Measurements from ENCODE around the gene DAB2IP. TPM values are rescaled to one million over a fixed set of nuclear protein-coding genes. Genes with fewer than 3 reads are reported as not detected.

The DAB2IP gene
- total RNA-seq, 1 experiment from 2014 or later, result 15.2 TPM

- ATAC-seq, result no peak
- no TSS peak for BruUV-seq (replicated peaks)
- no peaks in the 10 kb centered on the region for H3K79me2 ChIP-seq (ENCODE audit: low read length)
- H2AFZ ChIP-seq (ENCODE audit: low read length), result no peak overlapping the region
- H3K4me3 ChIP-seq (ENCODE audit: low read length), result no peak overlapping the region
- no peaks in the 10 kb centered on the region for H4K20me1 ChIP-seq (ENCODE audit: low read length)
- no peaks in the 10 kb centered on the region for H3K36me3 ChIP-seq (ENCODE audit: low read depth, low read length)
- no peak overlapping the region for H3K4me2 ChIP-seq (ENCODE audit: low read length)
- 0 out of 2 replicates have a peak, but pooled peaks cover 4% of the 10 kb centered on the region for H3K4me1 ChIP-seq (ENCODE audit: insufficient read depth, low read length)
- H3K9ac ChIP-seq (ENCODE audit: low read length), result no peak overlapping the region
- no peak overlapping the region for H3K27ac ChIP-seq (ENCODE audit: low read length)
- CTCF ChIA-PET, result no interaction called here
- H3K9me3 ChIP-seq (ENCODE audit: low read length), result no peaks in the 10 kb centered on the region
- H3K27me3 ChIP-seq (ENCODE audit: low read length), result no peaks in the 10 kb centered on the region
- intact Hi-C loops (cut with micrococcal nuclease), result no loop called here
- H3K9me2 ChIP-seq (replicated peaks; ENCODE audit: low read length), result no peaks in the 10 kb centered on the region
- TF ChIP-seq EZH2 (IDR thresholded peaks at IDR 0.05; ENCODE audit: low read length, unreplicated experiment) (no peak), EZH2phosphoT487 (IDR thresholded peaks at IDR 0.05; ENCODE audit: borderline replicate concordance, low read length) (no peak), CTCF (conservative IDR thresholded peaks at IDR 0.05; ENCODE audit: low read depth, low read length) (no peak)
- DNase-seq, result no peak
- no peaks in the 10 kb centered on the region for H3F3A ChIP-seq (ENCODE audit: low read length, unreplicated experiment)
- POLR2A ChIA-PET (ENCODE audit: unreplicated experiment), result no interaction called here
Measured at GRCh38 chr9:121725008-121725775, 73.8 kb downstream of the DAB2IP start.

DNA sequence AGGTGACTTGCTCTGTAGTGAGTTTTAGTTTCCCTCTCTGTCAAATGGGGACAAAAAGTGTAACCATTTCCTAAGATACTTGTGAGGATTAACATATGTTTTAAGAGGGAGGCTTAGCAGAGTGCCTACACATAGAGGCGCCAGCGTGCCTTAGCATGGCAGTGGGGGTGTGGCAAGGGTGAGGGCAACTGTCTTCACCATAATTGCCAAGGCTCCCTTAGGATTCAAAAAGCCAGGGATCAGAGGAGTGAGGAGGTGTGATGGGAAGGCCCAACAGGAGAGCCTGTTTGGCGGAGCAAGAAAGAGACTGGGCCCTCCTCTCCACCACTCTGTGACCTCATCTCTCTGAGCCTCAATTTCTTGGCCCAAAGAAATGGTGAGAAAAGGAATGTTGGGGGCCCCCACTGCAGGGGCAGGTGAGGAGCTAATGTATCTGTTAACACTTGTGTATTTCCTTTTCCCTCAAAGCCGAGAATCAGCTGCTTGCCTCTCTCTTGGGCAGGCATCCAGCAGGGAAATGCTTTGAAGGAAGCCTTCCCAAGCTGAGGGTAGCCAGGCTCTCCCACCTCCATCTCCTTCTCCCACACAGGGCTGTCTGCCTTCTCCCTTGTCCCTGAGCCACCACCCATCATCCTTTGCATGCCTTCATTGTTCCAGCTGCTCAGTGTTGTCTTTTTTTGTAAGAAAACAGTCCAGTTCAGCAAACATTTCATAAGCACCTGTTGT lies 76.0 kb downstream of the DAB2IP start:
- H2AFZ ChIP-seq (ENCODE audit: low read length), result no peak overlapping the region
- no peaks in the 10 kb centered on the region for H3K79me2 ChIP-seq (ENCODE audit: low read length)
- ATAC-seq, result no peak
- no peaks in the 10 kb centered on the region for H3K36me3 ChIP-seq (ENCODE audit: low read depth, low read length)
- H3K4me1 ChIP-seq (ENCODE audit: insufficient read depth, low read length), result no peaks in the 10 kb centered on the region
- no peak overlapping the region for H3K4me2 ChIP-seq (ENCODE audit: low read length)
- intact Hi-C loops (cut with micrococcal nuclease), result no loop called here
- H3K27ac ChIP-seq (ENCODE audit: low read length), result no peak overlapping the region
- ChIA-PET POLR2A (ENCODE audit: unreplicated experiment) (no interaction called here), CTCF (no interaction called here)
- no TSS peak for BruUV-seq (replicated peaks)
- no peak for DNase-seq
- no peaks in the 10 kb centered on the region for H3K9me2 ChIP-seq (replicated peaks; ENCODE audit: low read length)
- no peaks in the 10 kb centered on the region for H3F3A ChIP-seq (ENCODE audit: low read length, unreplicated experiment)
- no peak overlapping the region for H3K9ac ChIP-seq (ENCODE audit: low read length)
- H3K4me3 ChIP-seq (ENCODE audit: low read length), result no peak overlapping the region
- no peak for TF ChIP-seq EZH2 (IDR thresholded peaks at IDR 0.05; ENCODE audit: low read length, unreplicated experiment)
- no peak for TF ChIP-seq CTCF (conservative IDR thresholded peaks at IDR 0.05; ENCODE audit: low read depth, low read length)
- TF ChIP-seq EZH2phosphoT487 (IDR thresholded peaks at IDR 0.05; ENCODE audit: borderline replicate concordance, low read length), result no peak
- no peaks in the 10 kb centered on the region for H4K20me1 ChIP-seq (ENCODE audit: low read length)
- no peaks in the 10 kb centered on the region for H3K9me3 ChIP-seq (ENCODE audit: low read length)
- H3K27me3 ChIP-seq (ENCODE audit: low read length), result no peaks in the 10 kb centered on the region

GRCh38 chr9:121728916-121729315 lies 77.5 kb downstream of the DAB2IP start:
- no TSS peak for BruUV-seq (replicated peaks)

More at GRCh38 chr9:121728916-121729315, 77.5 kb downstream of the DAB2IP start:
- intact Hi-C loops (cut with micrococcal nuclease), result no loop called here
- ATAC-seq (no peak), DNase-seq (no peak)
- CTCF ChIA-PET, result no interaction called here
- Histone ChIP-seq H3K79me2 (ENCODE audit: low read length) (no peaks in the 10 kb centered on the region), H3K4me3 (ENCODE audit: low read length) (no peak overlapping the region), H2AFZ (ENCODE audit: low read length) (no peak overlapping the region), H3K4me2 (ENCODE audit: low read length) (no peak overlapping the region), H3K9me2 (replicated peaks; ENCODE audit: low read length) (no peaks in the 10 kb centered on the region), H3K36me3 (ENCODE audit: low read depth, low read length) (no peaks in the 10 kb centered on the region), H3K27ac (ENCODE audit: low read length) (no peak overlapping the region), H3K9ac (ENCODE audit: low read length) (no peak overlapping the region), H3K27me3 (ENCODE audit: low read length) (no peaks in the 10 kb centered on the region), H3K9me3 (ENCODE audit: low read length) (no peaks in the 10 kb centered on the region), H3F3A (ENCODE audit: low read length, unreplicated experiment) (no peaks in the 10 kb centered on the region), H4K20me1 (ENCODE audit: low read length) (no peaks in the 10 kb centered on the region), H3K4me1 (ENCODE audit: insufficient read depth, low read length) (no peaks in the 10 kb centered on the region)
- TF ChIP-seq EZH2 (IDR thresholded peaks at IDR 0.05; ENCODE audit: low read length, unreplicated experiment) (no peak), EZH2phosphoT487 (IDR thresholded peaks at IDR 0.05; ENCODE audit: borderline replicate concordance, low read length) (no peak), CTCF (conservative IDR thresholded peaks at IDR 0.05; ENCODE audit: low read depth, low read length) (no peak)
- POLR2A ChIA-PET (ENCODE audit: unreplicated experiment), result no interaction called here

Measured in PC-3 (cell line).